Stimulated activated CD4-positive, alpha-beta T cell treated with anti-CD3 and anti-CD28 coated beads, Interleukin-12 subunit alpha, Interleukin-12 subunit beta, amount 100 ng/mL, for 4 hours (primary cell): ENCODE data around the gene MEF2B.

Source experiments
- DNase-seq: peaks from one replicate; pipeline ENCODE4 v3.0.0-alpha.2; 2020

MEF2B gene

GRCh38 chr19:19096641-19097627, 73.1 kb downstream of the MEF2B start:
- no peak for DNase-seq

GRCh38 chr19:19095691-19096090, 74.4 kb downstream of the MEF2B start:
- no peak for DNase-seq
